Glutamatergic neuron (in vitro differentiated cells): ENCODE data around the gene DHCR24. TPM values are rescaled to one million over a fixed set of nuclear protein-coding genes. Genes with fewer than 3 reads are reported as not detected.
"Not testable (repeated sequence)": the region's sequence is repeated elsewhere in the genome, so short reads cannot be mapped to it uniquely, and the experiment has no call there.

Experiments
- DNase-seq: peaks from one replicate; pipeline ENCODE4 v3.0.0; 2022
- H3K27ac Mint-ChIP-seq: one replicate; pipeline ENCODE4 v1.8.0; 2020; ENCODE audit warnings: mild to moderate bottlenecking, mixed read lengths, inconsistent platforms; ENCODE audit not compliant: unreplicated experiment
- H3K27me3 Mint-ChIP-seq: one replicate; pipeline ENCODE4 v1.8.0; 2020; ENCODE audit warnings: mild to moderate bottlenecking, moderate library complexity, mixed read lengths, inconsistent platforms; ENCODE audit not compliant: unreplicated experiment
- H3K36me3 Mint-ChIP-seq: one replicate; pipeline ENCODE4 v1.8.0; 2020; ENCODE audit warnings: mild to moderate bottlenecking, mixed read lengths, inconsistent platforms; ENCODE audit not compliant: unreplicated experiment
- H3K4me1 Mint-ChIP-seq: one replicate; pipeline ENCODE4 v1.8.0; 2020; ENCODE audit warnings: mild to moderate bottlenecking, low read depth, mixed read lengths, inconsistent platforms; ENCODE audit not compliant: unreplicated experiment
- H3K4me3 Mint-ChIP-seq: one replicate; pipeline ENCODE4 v1.8.0; 2020; ENCODE audit warnings: mild to moderate bottlenecking, mixed read lengths, inconsistent platforms; ENCODE audit not compliant: unreplicated experiment
- H3K9me3 Mint-ChIP-seq: one replicate; pipeline ENCODE4 v1.8.0; 2020; ENCODE audit warnings: mild to moderate bottlenecking, moderate library complexity, mixed read lengths, inconsistent platforms; ENCODE audit not compliant: unreplicated experiment
- CTCF ChIP-seq: fragments of 200-600 bp; sonication (generic); IDR thresholded peaks from one replicate; pipeline ENCODE4 v1.5.0; 2021; ENCODE audit not compliant: partially characterized antibody, unreplicated experiment
- total RNA-seq: library from RNA; stranded (reverse); fragmentation: NEBNext Ultra II Directional; extraction: Animal tissue kit (Norgen Biotek cat#: 25700); gene quantifications from one replicate; pipeline ENCODE4 v1.2.1, GENCODE V29; 2021; ENCODE audit not compliant: unreplicated experiment

DHCR24 gene
- total RNA-seq, 1 donor from 2014 or later, result 284 TPM

- H3K4me3 Mint-ChIP-seq, result peak overlapping the region; percentile 97
- TF ChIP-seq CTCF, result no peak
- peaks cover 42% of the 10 kb centered on the region for H3K4me1 Mint-ChIP-seq
- H3K9me3 Mint-ChIP-seq, result peaks cover 16% of the 10 kb centered on the region
- peaks cover 12% of the 10 kb centered on the region for H3K27me3 Mint-ChIP-seq
- H3K36me3 Mint-ChIP-seq, result peaks cover 16% of the 10 kb centered on the region
- no peak for DNase-seq
- H3K27ac Mint-ChIP-seq, result peak overlapping the region; percentile 90
These were observed 3.5 kb downstream of the DHCR24 start for GRCh38 chr1:54883349-54884102.

GRCh38 chr1:54882519-54882918 lies 4.5 kb downstream of the DHCR24 start:
- H3K27ac Mint-ChIP-seq, result no peak overlapping the region
- peaks cover 8% of the 10 kb centered on the region for H3K27me3 Mint-ChIP-seq
- peaks cover 10% of the 10 kb centered on the region for H3K9me3 Mint-ChIP-seq
- no peak for DNase-seq
- peaks cover 37% of the 10 kb centered on the region for H3K4me1 Mint-ChIP-seq
- peak overlapping the region; percentile 22 for H3K4me3 Mint-ChIP-seq
- no peak for TF ChIP-seq CTCF
- peaks cover 16% of the 10 kb centered on the region for H3K36me3 Mint-ChIP-seq

GRCh38 chr1:54881604-54882003 lies 5.4 kb downstream of the DHCR24 start:
- Mint-ChIP-seq H3K9me3 (peaks cover 10% of the 10 kb centered on the region), H3K36me3 (peaks cover 16% of the 10 kb centered on the region), H3K4me1 (peaks cover 37% of the 10 kb centered on the region), H3K4me3 (peak overlapping the region; percentile 20)
- not testable (repeated sequence) for DNase-seq, H3K27me3 Mint-ChIP-seq, H3K27ac Mint-ChIP-seq

GRCh38 chr1:54879872-54880271 lies 7.1 kb downstream of the DHCR24 start:
- Mint-ChIP-seq H3K9me3 (peaks cover 7% of the 10 kb centered on the region), H3K27ac (no peak overlapping the region), H3K36me3 (peaks cover 19% of the 10 kb centered on the region), H3K4me1 (peaks cover 29% of the 10 kb centered on the region), H3K4me3 (peak overlapping the region; percentile 56), H3K27me3 (peaks cover 7% of the 10 kb centered on the region)
- TF ChIP-seq CTCF, result no peak
- DNase-seq, result no peak

GRCh38 chr1:54876814-54877213 lies 10.2 kb downstream of the DHCR24 start:
- Mint-ChIP-seq H3K4me3 (no peak overlapping the region), H3K36me3 (peaks cover 14% of the 10 kb centered on the region), H3K27me3 (no peaks in the 10 kb centered on the region), H3K4me1 (peaks cover 5% of the 10 kb centered on the region), H3K9me3 (peaks cover 2% of the 10 kb centered on the region), H3K27ac (no peak overlapping the region)
- DNase-seq, result no peak
- TF ChIP-seq CTCF, result no peak
